Neural cell (in vitro differentiated cells): ENCODE data around the gene PRKAR1B. TPM values are rescaled to one million over a fixed set of nuclear protein-coding genes. Genes with fewer than 3 reads are reported as not detected.

Experiments used
- H2AFZ ChIP-seq: fragments of 200-600, 300-800 bp; sonication (generic), shearing (Covaris generic); 2 replicates; pipeline ENCODE4 v1.6.0; 2014; ENCODE audit warnings: low read depth, mild to moderate bottlenecking, antibody characterized with exemption, low read length, moderate library complexity
- H3F3A ChIP-seq: fragments of 200-600 bp; shearing (Covaris generic); 2 replicates; pipeline ENCODE4 v1.6.1; 2016; ENCODE audit warnings: mild to moderate bottlenecking, moderate library complexity, mixed read lengths, antibody characterized with exemption, low read length; ENCODE audit not compliant: insufficient read depth, poor library complexity, severe bottlenecking
- H3K27ac ChIP-seq: fragments of 200-600, 300-800 bp; sonication (generic), shearing (Covaris generic); 2 replicates; pipeline ENCODE4 v1.5.1; 2014; ENCODE audit warnings: mild to moderate bottlenecking, low read length, moderate library complexity
- H3K27me3 ChIP-seq: fragments of 300-800, 200-600 bp; sonication (generic), shearing (Covaris generic); 2 replicates; pipeline ENCODE4 v1.6.0; 2014; ENCODE audit warnings: mild to moderate bottlenecking, low read depth, low read length, moderate library complexity; ENCODE audit not compliant: insufficient read depth
- H3K36me3 ChIP-seq: fragments of 300-800, 200-600 bp; sonication (generic), shearing (Covaris generic); 2 replicates; pipeline ENCODE4 v1.5.1; 2014; ENCODE audit warnings: mild to moderate bottlenecking, antibody characterized with exemption, low read length, moderate library complexity; ENCODE audit not compliant: insufficient read depth
- H3K4me2 ChIP-seq: fragments of 300-800, 200-600 bp; sonication (generic), shearing (Covaris generic); 2 replicates; pipeline ENCODE4 v1.6.0; 2014; ENCODE audit warnings: mild to moderate bottlenecking, low read length
- H3K4me3 ChIP-seq: fragments of 300-800, 200-600 bp; sonication (generic), shearing (Covaris generic); 2 replicates; pipeline ENCODE4 v1.5.1; 2014; ENCODE audit warnings: mild to moderate bottlenecking, low read length, moderate library complexity
- H3K79me2 ChIP-seq: fragments of 200-600 bp; shearing (Covaris generic); replicated peaks from 2 replicates; pipeline ENCODE4 v1.6.0; 2014; ENCODE audit warnings: mild to moderate bottlenecking, low read length, moderate library complexity; ENCODE audit not compliant: insufficient read depth
- H3K9ac ChIP-seq: fragments of 300-800, 200-600 bp; sonication (generic), shearing (Covaris generic); 2 replicates; pipeline ENCODE4 v1.6.1; 2016; ENCODE audit warnings: mild to moderate bottlenecking, low read length, mixed read lengths
- H3K9me2 ChIP-seq: fragments of 200-600 bp; shearing (Covaris generic); 2 replicates; pipeline ENCODE4 v1.6.1; 2016; ENCODE audit warnings: mild to moderate bottlenecking, low read length, mixed read lengths; ENCODE audit not compliant: insufficient read depth
- H3K9me3 ChIP-seq: fragments of 200-600, 300-800 bp; sonication (generic), shearing (Covaris generic); 2 replicates; pipeline ENCODE4 v1.6.1; 2016; ENCODE audit warnings: mild to moderate bottlenecking, mixed run types, low read length, moderate library complexity, mixed read lengths
- H4K20me1 ChIP-seq: fragments of 200-600 bp; shearing (Covaris generic); 2 replicates; pipeline ENCODE4 v1.6.1; 2016; ENCODE audit warnings: mild to moderate bottlenecking, mixed run types; ENCODE audit not compliant: insufficient read depth
- EP300 ChIP-seq: fragments of 450-650 bp; conservative IDR thresholded peaks from 2 replicates; pipeline ENCODE4 v1.6.1; 2014; ENCODE audit warnings: antibody characterized with exemption, mild to moderate bottlenecking, moderate library complexity; ENCODE audit not compliant: poor library complexity, severe bottlenecking
- EZH2 ChIP-seq: fragments of 200-600, 300-800 bp; shearing (Covaris generic), sonication (generic); IDR thresholded peaks from 2 replicates; pipeline ENCODE4 v1.6.1; 2014; ENCODE audit warnings: antibody characterized with exemption, low read length, borderline replicate concordance, mild to moderate bottlenecking; ENCODE audit not compliant: insufficient read depth, poor library complexity, severe bottlenecking
- MXI1 ChIP-seq: fragments of 450-650 bp; conservative IDR thresholded peaks from 2 replicates; pipeline ENCODE4 v1.6.1; 2014; ENCODE audit warnings: antibody characterized with exemption, mild to moderate bottlenecking; ENCODE audit not compliant: poor library complexity, severe bottlenecking
- POLR2AphosphoS5 ChIP-seq: IDR thresholded peaks from 2 replicates; pipeline ENCODE4 v1.6.1; 2012
- RAD21 ChIP-seq: fragments of 450-650 bp; conservative IDR thresholded peaks from 2 replicates; pipeline ENCODE4 v1.6.1; 2014; ENCODE audit warnings: antibody characterized with exemption, mild to moderate bottlenecking, moderate library complexity
- REST ChIP-seq: IDR thresholded peaks from 2 replicates; pipeline ENCODE4 v1.6.1; 2012; ENCODE audit warnings: borderline replicate concordance
- SMC3 ChIP-seq: fragments of 450-650 bp; conservative IDR thresholded peaks from 2 replicates; pipeline ENCODE4 v1.6.1; 2014; ENCODE audit warnings: antibody characterized with exemption, mild to moderate bottlenecking, moderate library complexity; ENCODE audit not compliant: poor library complexity
- TAF1 ChIP-seq: IDR thresholded peaks from 2 replicates; pipeline ENCODE4 v1.6.1; 2012; ENCODE audit warnings: low read depth
- polyA plus RNA-seq: library from polyadenylated mRNA; depleted of rRNA; stranded (reverse); fragments of >200 nt; gene quantifications from 2 replicates; pipeline ENCODE4 v1.2.3, GENCODE V29; 2014
- TF ChIP-seq, protein P1 (sequence below): fragments of 450-650 bp; IDR thresholded peaks from 2 replicates; pipeline ENCODE4 v1.5.1; 2014; ENCODE audit warnings: antibody characterized with exemption, mild to moderate bottlenecking, moderate library complexity; ENCODE audit not compliant: poor library complexity, severe bottlenecking

Gene PRKAR1B
- polyA plus RNA-seq, 1 donor from 2014 or later: 38.6 TPM

GRCh38 chr7:685540-685939, 41.5 kb downstream of the PRKAR1B start:
- H3K4me2 ChIP-seq: no peak overlapping the region
- no peak overlapping the region for H3K4me3 ChIP-seq
- H3K9ac ChIP-seq: no peak overlapping the region
- no peaks in the 10 kb centered on the region for H3K9me2 ChIP-seq
- peaks cover 8% of the 10 kb centered on the region for H3K9me3 ChIP-seq
- no peaks in the 10 kb centered on the region for H3K79me2 ChIP-seq
- no peaks in the 10 kb centered on the region for H3F3A ChIP-seq
- H3K27me3 ChIP-seq: no peaks in the 10 kb centered on the region
- TF ChIP-seq, protein P1, sequence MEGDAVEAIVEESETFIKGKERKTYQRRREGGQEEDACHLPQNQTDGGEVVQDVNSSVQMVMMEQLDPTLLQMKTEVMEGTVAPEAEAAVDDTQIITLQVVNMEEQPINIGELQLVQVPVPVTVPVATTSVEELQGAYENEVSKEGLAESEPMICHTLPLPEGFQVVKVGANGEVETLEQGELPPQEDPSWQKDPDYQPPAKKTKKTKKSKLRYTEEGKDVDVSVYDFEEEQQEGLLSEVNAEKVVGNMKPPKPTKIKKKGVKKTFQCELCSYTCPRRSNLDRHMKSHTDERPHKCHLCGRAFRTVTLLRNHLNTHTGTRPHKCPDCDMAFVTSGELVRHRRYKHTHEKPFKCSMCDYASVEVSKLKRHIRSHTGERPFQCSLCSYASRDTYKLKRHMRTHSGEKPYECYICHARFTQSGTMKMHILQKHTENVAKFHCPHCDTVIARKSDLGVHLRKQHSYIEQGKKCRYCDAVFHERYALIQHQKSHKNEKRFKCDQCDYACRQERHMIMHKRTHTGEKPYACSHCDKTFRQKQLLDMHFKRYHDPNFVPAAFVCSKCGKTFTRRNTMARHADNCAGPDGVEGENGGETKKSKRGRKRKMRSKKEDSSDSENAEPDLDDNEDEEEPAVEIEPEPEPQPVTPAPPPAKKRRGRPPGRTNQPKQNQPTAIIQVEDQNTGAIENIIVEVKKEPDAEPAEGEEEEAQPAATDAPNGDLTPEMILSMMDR: no peak
- TF ChIP-seq EZH2: no peak
- no peak for TF ChIP-seq SMC3
- no peak for TF ChIP-seq EP300
- no peak for TF ChIP-seq RAD21
- TF ChIP-seq POLR2AphosphoS5: no peak
- TF ChIP-seq TAF1: no peak
- no peak for TF ChIP-seq MXI1
- no peak for TF ChIP-seq REST
- no peaks in the 10 kb centered on the region for H3K36me3 ChIP-seq
- no peaks in the 10 kb centered on the region for H4K20me1 ChIP-seq
- no peak overlapping the region for H2AFZ ChIP-seq
- H3K27ac ChIP-seq: no peak overlapping the region

DNA sequence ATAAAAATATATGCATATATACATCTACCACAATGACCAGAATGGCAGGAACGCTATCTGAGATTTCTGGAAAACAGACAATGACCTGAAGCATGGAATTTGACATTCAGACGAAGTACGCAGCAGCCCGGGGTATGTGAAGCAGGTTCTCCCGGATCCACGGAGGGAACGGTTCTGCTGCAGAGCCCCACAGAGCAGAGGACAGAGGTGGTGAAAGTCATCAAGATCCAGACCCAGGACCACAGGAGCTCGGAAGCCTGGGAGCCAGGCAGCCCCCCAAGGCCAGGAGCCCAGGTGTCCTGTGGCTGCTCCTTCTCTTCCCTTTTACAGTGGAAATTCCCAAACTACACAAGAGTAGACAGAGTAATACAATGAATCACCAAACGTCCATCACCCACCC, 42.7 kb downstream of the PRKAR1B start:
- no peak overlapping the region for H2AFZ ChIP-seq
- H3K79me2 ChIP-seq: no peaks in the 10 kb centered on the region
- H3K9ac ChIP-seq: no peak overlapping the region
- no peak overlapping the region for H3K27ac ChIP-seq
- H4K20me1 ChIP-seq: no peaks in the 10 kb centered on the region
- TF ChIP-seq RAD21: no peak
- TF ChIP-seq POLR2AphosphoS5: no peak
- no peak for TF ChIP-seq MXI1
- TF ChIP-seq, protein P1: no peak
- TF ChIP-seq SMC3: no peak
- no peak for TF ChIP-seq REST
- TF ChIP-seq EP300: no peak
- no peak for TF ChIP-seq EZH2
- TF ChIP-seq TAF1: no peak
- no peaks in the 10 kb centered on the region for H3K27me3 ChIP-seq
- no peak overlapping the region for H3K4me2 ChIP-seq
- no peak overlapping the region for H3K4me3 ChIP-seq
- no peaks in the 10 kb centered on the region for H3K36me3 ChIP-seq
- H3K9me3 ChIP-seq: peaks cover 8% of the 10 kb centered on the region
- H3K9me2 ChIP-seq: no peaks in the 10 kb centered on the region
- no peaks in the 10 kb centered on the region for H3F3A ChIP-seq
